Rectal smooth muscle tissue (tissue), 1 donor: ENCODE measurements around the gene PGBD5.

Experiments
- H3K27ac ChIP-seq: one replicate; pipeline ENCODE4 v1.7.0; 2013; ENCODE audit warnings: low read depth, low read length, inconsistent platforms
- H3K27me3 ChIP-seq: one replicate; pipeline ENCODE4 v1.7.0; 2013; ENCODE audit warnings: low read length; ENCODE audit not compliant: control insufficient read depth, insufficient read depth
- H3K36me3 ChIP-seq: one replicate; pipeline ENCODE4 v1.7.0; 2013; ENCODE audit warnings: low read length; ENCODE audit not compliant: control insufficient read depth, insufficient read depth
- H3K4me1 ChIP-seq: one replicate; pipeline ENCODE4 v1.7.0; 2013; ENCODE audit warnings: low read length; ENCODE audit not compliant: control insufficient read depth, insufficient read depth
- H3K4me3 ChIP-seq: one replicate; pipeline ENCODE4 v1.7.0; 2013; ENCODE audit warnings: low read length
- H3K9ac ChIP-seq: one replicate; pipeline ENCODE4 v1.7.0; 2013; ENCODE audit warnings: low read length

PGBD5 gene

GRCh38 chr1:230359992-230360668 lies 66.0 kb downstream of the PGBD5 start:
- no peak overlapping the region for H3K27ac ChIP-seq

GRCh38 chr1:230356869-230357794 lies 69.0 kb downstream of the PGBD5 start:
- Histone ChIP-seq H3K36me3 (no peaks in the 10 kb centered on the region), H3K9ac (no peak overlapping the region), H3K27me3 (no peaks in the 10 kb centered on the region), H3K27ac (no peak overlapping the region), H3K4me1 (no peaks in the 10 kb centered on the region), H3K4me3 (no peak overlapping the region)

More at GRCh38 chr1:230359992-230360668, 66.0 kb downstream of the PGBD5 start:
- no peaks in the 10 kb centered on the region for H3K36me3 ChIP-seq
- H3K27me3 ChIP-seq = no peaks in the 10 kb centered on the region
- no peak overlapping the region for H3K4me3 ChIP-seq
- H3K9ac ChIP-seq = no peak overlapping the region
- no peaks in the 10 kb centered on the region for H3K4me1 ChIP-seq

- no peak overlapping the region for H3K4me3 ChIP-seq
- H3K9ac ChIP-seq = no peak overlapping the region
- H3K27ac ChIP-seq = no peak overlapping the region
- H3K27me3 ChIP-seq = no peaks in the 10 kb centered on the region
- H3K36me3 ChIP-seq = no peaks in the 10 kb centered on the region
- H3K4me1 ChIP-seq = no peaks in the 10 kb centered on the region
Observed at GRCh38 chr1:230356190-230356589, 69.9 kb downstream of the PGBD5 start.

GRCh38 chr1:230355594-230355993 lies 70.5 kb downstream of the PGBD5 start:
- Histone ChIP-seq H3K9ac (no peak overlapping the region), H3K27ac (no peak overlapping the region), H3K4me3 (no peak overlapping the region), H3K27me3 (no peaks in the 10 kb centered on the region), H3K4me1 (no peaks in the 10 kb centered on the region), H3K36me3 (no peaks in the 10 kb centered on the region)

GRCh38 chr1:230355128-230355527 lies 71.0 kb downstream of the PGBD5 start:
- Histone ChIP-seq H3K36me3 (no peaks in the 10 kb centered on the region), H3K4me1 (no peaks in the 10 kb centered on the region), H3K27ac (no peak overlapping the region), H3K9ac (no peak overlapping the region), H3K4me3 (no peak overlapping the region), H3K27me3 (no peaks in the 10 kb centered on the region)

GRCh38 chr1:230354005-230354404 lies 72.1 kb downstream of the PGBD5 start:
- no peak overlapping the region for H3K4me3 ChIP-seq
- H3K27ac ChIP-seq = no peak overlapping the region
- H3K27me3 ChIP-seq = no peaks in the 10 kb centered on the region
- no peaks in the 10 kb centered on the region for H3K4me1 ChIP-seq
- no peaks in the 10 kb centered on the region for H3K36me3 ChIP-seq
- no peak overlapping the region for H3K9ac ChIP-seq

GRCh38 chr1:230352537-230352936 lies 73.6 kb downstream of the PGBD5 start:
- Histone ChIP-seq H3K4me3 (no peak overlapping the region), H3K4me1 (no peaks in the 10 kb centered on the region), H3K9ac (no peak overlapping the region), H3K27ac (no peak overlapping the region), H3K27me3 (no peaks in the 10 kb centered on the region), H3K36me3 (no peaks in the 10 kb centered on the region)

GRCh38 chr1:230351983-230352382 lies 74.1 kb downstream of the PGBD5 start:
- H3K4me1 ChIP-seq = no peaks in the 10 kb centered on the region
- no peak overlapping the region for H3K27ac ChIP-seq
- H3K36me3 ChIP-seq = no peaks in the 10 kb centered on the region
- H3K9ac ChIP-seq = no peak overlapping the region
- H3K4me3 ChIP-seq = no peak overlapping the region
- no peaks in the 10 kb centered on the region for H3K27me3 ChIP-seq

GRCh38 chr1:230351514-230351913 lies 74.6 kb downstream of the PGBD5 start:
- H3K4me3 ChIP-seq = no peak overlapping the region
- no peaks in the 10 kb centered on the region for H3K36me3 ChIP-seq
- H3K27ac ChIP-seq = no peak overlapping the region
- H3K27me3 ChIP-seq = no peaks in the 10 kb centered on the region
- no peak overlapping the region for H3K9ac ChIP-seq
- H3K4me1 ChIP-seq = no peaks in the 10 kb centered on the region

GRCh38 chr1:230350208-230350921 lies 75.8 kb downstream of the PGBD5 start:
- Histone ChIP-seq H3K27me3 (no peaks in the 10 kb centered on the region), H3K36me3 (no peaks in the 10 kb centered on the region), H3K27ac (no peak overlapping the region), H3K4me1 (no peaks in the 10 kb centered on the region), H3K9ac (no peak overlapping the region), H3K4me3 (no peak overlapping the region)

- H3K27ac ChIP-seq = no peak overlapping the region
- no peaks in the 10 kb centered on the region for H3K4me1 ChIP-seq
- no peak overlapping the region for H3K4me3 ChIP-seq
- no peak overlapping the region for H3K9ac ChIP-seq
- no peaks in the 10 kb centered on the region for H3K36me3 ChIP-seq
- H3K27me3 ChIP-seq = no peaks in the 10 kb centered on the region
Observed at GRCh38 chr1:230349020-230349393, 77.1 kb downstream of the PGBD5 start.

GRCh38 chr1:230348386-230349019 lies 77.6 kb downstream of the PGBD5 start:
- Histone ChIP-seq H3K27ac (no peak overlapping the region), H3K9ac (no peak overlapping the region), H3K4me3 (no peak overlapping the region), H3K4me1 (no peaks in the 10 kb centered on the region), H3K36me3 (no peaks in the 10 kb centered on the region), H3K27me3 (no peaks in the 10 kb centered on the region)
